ENCODE measurements around the gene LRRC56.

DNA sequence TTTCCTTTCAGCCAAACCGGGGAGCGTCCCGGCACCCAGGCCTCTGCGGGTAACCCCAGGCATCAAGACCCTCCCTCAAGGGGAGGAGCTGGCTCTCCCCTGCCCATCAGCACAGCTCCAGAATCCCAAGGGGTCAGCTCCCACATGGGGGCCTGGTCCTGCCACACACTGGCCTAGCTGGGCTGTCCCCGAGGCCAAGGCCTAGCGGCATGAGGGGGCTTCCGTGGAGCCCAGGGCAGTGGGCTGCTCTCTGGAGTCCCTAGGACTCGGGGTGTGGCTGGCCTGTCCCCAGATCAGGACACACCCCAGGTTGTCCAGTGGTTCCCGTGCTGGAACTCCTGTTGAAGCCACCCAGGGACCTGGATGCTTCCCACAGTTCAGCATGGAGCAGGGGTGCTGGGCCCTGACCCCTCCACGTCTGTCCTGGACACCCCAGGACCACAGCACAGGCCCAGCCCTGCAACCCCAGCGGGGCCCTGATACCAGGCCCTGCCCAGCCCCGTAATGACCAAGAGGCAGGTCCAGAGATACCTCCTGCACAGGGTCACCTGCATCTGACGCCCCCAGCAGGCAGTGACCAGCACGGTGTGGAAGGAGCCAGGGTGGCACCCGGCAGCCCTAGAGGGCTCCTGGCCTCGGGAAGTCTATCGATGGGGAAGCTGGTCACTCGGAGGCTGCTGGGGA lies 7.5 kb upstream of the LRRC56 start:
- TF ChIP-seq, protein P1, sequence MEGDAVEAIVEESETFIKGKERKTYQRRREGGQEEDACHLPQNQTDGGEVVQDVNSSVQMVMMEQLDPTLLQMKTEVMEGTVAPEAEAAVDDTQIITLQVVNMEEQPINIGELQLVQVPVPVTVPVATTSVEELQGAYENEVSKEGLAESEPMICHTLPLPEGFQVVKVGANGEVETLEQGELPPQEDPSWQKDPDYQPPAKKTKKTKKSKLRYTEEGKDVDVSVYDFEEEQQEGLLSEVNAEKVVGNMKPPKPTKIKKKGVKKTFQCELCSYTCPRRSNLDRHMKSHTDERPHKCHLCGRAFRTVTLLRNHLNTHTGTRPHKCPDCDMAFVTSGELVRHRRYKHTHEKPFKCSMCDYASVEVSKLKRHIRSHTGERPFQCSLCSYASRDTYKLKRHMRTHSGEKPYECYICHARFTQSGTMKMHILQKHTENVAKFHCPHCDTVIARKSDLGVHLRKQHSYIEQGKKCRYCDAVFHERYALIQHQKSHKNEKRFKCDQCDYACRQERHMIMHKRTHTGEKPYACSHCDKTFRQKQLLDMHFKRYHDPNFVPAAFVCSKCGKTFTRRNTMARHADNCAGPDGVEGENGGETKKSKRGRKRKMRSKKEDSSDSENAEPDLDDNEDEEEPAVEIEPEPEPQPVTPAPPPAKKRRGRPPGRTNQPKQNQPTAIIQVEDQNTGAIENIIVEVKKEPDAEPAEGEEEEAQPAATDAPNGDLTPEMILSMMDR (IDR thresholded peaks at IDR 0.05), result no peak
- no peak for TF ChIP-seq EZH2 (IDR thresholded peaks at IDR 0.05; ENCODE audit: borderline replicate concordance, insufficient read depth, low read depth, low read length, poor library complexity, severe bottlenecking)

All from B cell (primary cell).